MM.1S (cell line): ENCODE data around the gene MAML3.

Experiments used
- DNase-seq: peaks from one replicate; pipeline ENCODE4 v3.0.0-alpha.2; 2015
- H2AFZ ChIP-seq: fragments of 300-600 bp; sonication (generic); 2 replicates; pipeline ENCODE4 v1.6.0; 2016; ENCODE audit warnings: antibody characterized with exemption, low read length
- H3F3A ChIP-seq: fragments of 300-600 bp; sonication (generic); 2 replicates; pipeline ENCODE4 v1.6.1; 2016; ENCODE audit warnings: mild to moderate bottlenecking, antibody characterized with exemption, low read length, moderate library complexity, mixed read lengths; ENCODE audit not compliant: insufficient read depth
- H3K27ac ChIP-seq: fragments of 300-600 bp; sonication (generic); 2 replicates; pipeline ENCODE4 v1.5.1; 2016; ENCODE audit warnings: mild to moderate bottlenecking, low read length
- H3K27me3 ChIP-seq: fragments of 300-600 bp; sonication (generic); replicated peaks from 2 replicates; pipeline ENCODE4 v1.6.0; 2016; ENCODE audit warnings: low read length; ENCODE audit not compliant: insufficient read depth
- H3K36me3 ChIP-seq: fragments of 300-600 bp; sonication (generic); replicated peaks from 2 replicates; pipeline ENCODE4 v1.6.1; 2016; ENCODE audit warnings: mild to moderate bottlenecking, low read length, mixed read lengths; ENCODE audit not compliant: insufficient read depth
- H3K4me1 ChIP-seq: fragments of 300-600 bp; sonication (generic); 2 replicates; pipeline ENCODE4 v1.6.1; 2016; ENCODE audit warnings: low read length, mixed read lengths
- H3K4me2 ChIP-seq: fragments of 300-600 bp; sonication (generic); 2 replicates; pipeline ENCODE4 v1.6.0; 2016; ENCODE audit warnings: low read depth, low read length
- H3K4me3 ChIP-seq: fragments of 300-600 bp; sonication (generic); 2 replicates; pipeline ENCODE4 v1.5.1; 2016; ENCODE audit warnings: low read length, mixed read lengths
- H3K79me2 ChIP-seq: fragments of 300-600 bp; sonication (generic); 2 replicates; pipeline ENCODE4 v1.6.1; 2016; ENCODE audit warnings: mixed run types, low read length, mixed read lengths
- H3K9ac ChIP-seq: fragments of 300-600 bp; sonication (generic); 2 replicates; pipeline ENCODE4 v1.6.1; 2016; ENCODE audit warnings: low read length, mixed read lengths
- H3K9me2 ChIP-seq: fragments of 300-600 bp; sonication (generic); replicated peaks from 2 replicates; pipeline ENCODE4 v1.6.1; 2016; ENCODE audit warnings: mild to moderate bottlenecking, low read length, mixed read lengths; ENCODE audit not compliant: insufficient read depth
- H3K9me3 ChIP-seq: fragments of 300-600 bp; sonication (generic); replicated peaks from 2 replicates; pipeline ENCODE4 v1.6.1; 2016; ENCODE audit warnings: mild to moderate bottlenecking, low read length, mixed read lengths; ENCODE audit not compliant: insufficient read depth
- H4K20me1 ChIP-seq: fragments of 300-600 bp; sonication (generic); 2 replicates; pipeline ENCODE4 v1.6.1; 2016; ENCODE audit warnings: mild to moderate bottlenecking, low read length, moderate library complexity, mixed read lengths; ENCODE audit not compliant: insufficient read depth
- CTCF ChIP-seq: fragments of 300-600 bp; sonication (generic); IDR thresholded peaks from 2 replicates; pipeline ENCODE4 v1.5.1; 2016; ENCODE audit warnings: antibody characterized with exemption, low read length, mixed read lengths
- EZH2 ChIP-seq: fragments of 300-600 bp; sonication (generic); optimal IDR thresholded peaks from 2 replicates; pipeline ENCODE3; 2017; ENCODE audit warnings: low read depth, mild to moderate bottlenecking, antibody characterized with exemption, low read length, mixed read lengths
- EZH2phosphoT487 ChIP-seq: fragments of 300-600 bp; sonication (generic); IDR thresholded peaks from 2 replicates; pipeline ENCODE4 v1.6.1; 2018; ENCODE audit warnings: antibody characterized with exemption, low read length

Gene MAML3

GRCh38 chr4:139749338-139749737, 404.6 kb downstream of the MAML3 start:
- no peak for DNase-seq
- Histone ChIP-seq H2AFZ (no peak overlapping the region), H3K9me2 (no peaks in the 10 kb centered on the region), H3K9me3 (no peaks in the 10 kb centered on the region), H3F3A (no peaks in the 10 kb centered on the region), H3K4me2 (no peak overlapping the region), H3K27ac (no peak overlapping the region), H4K20me1 (no peaks in the 10 kb centered on the region), H3K9ac (no peak overlapping the region), H3K27me3 (no peaks in the 10 kb centered on the region), H3K4me1 (no peaks in the 10 kb centered on the region), H3K4me3 (no peak overlapping the region), H3K36me3 (no peaks in the 10 kb centered on the region), H3K79me2 (no peaks in the 10 kb centered on the region)
- no peak for TF ChIP-seq CTCF
- TF ChIP-seq EZH2phosphoT487, result no peak
- TF ChIP-seq EZH2, result no peak

GRCh38 chr4:139746431-139747171, 407.4 kb downstream of the MAML3 start:
- Histone ChIP-seq H3K4me1 (no peaks in the 10 kb centered on the region), H3K9me3 (no peaks in the 10 kb centered on the region), H3K4me2 (no peak overlapping the region), H3K4me3 (no peak overlapping the region), H4K20me1 (no peaks in the 10 kb centered on the region), H3K9me2 (no peaks in the 10 kb centered on the region), H2AFZ (no peak overlapping the region), H3K27me3 (no peaks in the 10 kb centered on the region), H3F3A (no peaks in the 10 kb centered on the region), H3K36me3 (no peaks in the 10 kb centered on the region), H3K9ac (no peak overlapping the region), H3K79me2 (no peaks in the 10 kb centered on the region), H3K27ac (no peak overlapping the region)
- no peak for TF ChIP-seq CTCF
- no peak for TF ChIP-seq EZH2phosphoT487
- TF ChIP-seq EZH2, result no peak
- DNase-seq, result no peak

- no peaks in the 10 kb centered on the region for H3K9me2 ChIP-seq
Observed at GRCh38 chr4:139745111-139745639, 408.8 kb downstream of the MAML3 start.

More at GRCh38 chr4:139745111-139745639, 408.8 kb downstream of the MAML3 start:
- no peak overlapping the region for H2AFZ ChIP-seq
- H3K9me3 ChIP-seq, result no peaks in the 10 kb centered on the region
- H3K4me3 ChIP-seq, result no peak overlapping the region
- no peak for DNase-seq
- H4K20me1 ChIP-seq, result no peaks in the 10 kb centered on the region
- H3K4me2 ChIP-seq, result no peak overlapping the region
- TF ChIP-seq CTCF (no peak), EZH2 (no peak), EZH2phosphoT487 (no peak)
- no peaks in the 10 kb centered on the region for H3K36me3 ChIP-seq
- H3K9ac ChIP-seq, result no peak overlapping the region
- no peaks in the 10 kb centered on the region for H3K27me3 ChIP-seq
- no peaks in the 10 kb centered on the region for H3K79me2 ChIP-seq
- H3K27ac ChIP-seq, result no peak overlapping the region
- no peaks in the 10 kb centered on the region for H3F3A ChIP-seq
- no peaks in the 10 kb centered on the region for H3K4me1 ChIP-seq
